NCI-H2171 treated with DMSO at 0.1 percent for 48 hours (cell line): ENCODE results near the gene IRAK2.
A peak's percentile ranks its signal among the peaks of the same experiment; 100 is the strongest.

ENCODE experiments used
- DNase-seq: peaks from one replicate; lab custom pipeline; 2025; lab: John Stamatoyannopoulos, UW

IRAK2 gene

DNA sequence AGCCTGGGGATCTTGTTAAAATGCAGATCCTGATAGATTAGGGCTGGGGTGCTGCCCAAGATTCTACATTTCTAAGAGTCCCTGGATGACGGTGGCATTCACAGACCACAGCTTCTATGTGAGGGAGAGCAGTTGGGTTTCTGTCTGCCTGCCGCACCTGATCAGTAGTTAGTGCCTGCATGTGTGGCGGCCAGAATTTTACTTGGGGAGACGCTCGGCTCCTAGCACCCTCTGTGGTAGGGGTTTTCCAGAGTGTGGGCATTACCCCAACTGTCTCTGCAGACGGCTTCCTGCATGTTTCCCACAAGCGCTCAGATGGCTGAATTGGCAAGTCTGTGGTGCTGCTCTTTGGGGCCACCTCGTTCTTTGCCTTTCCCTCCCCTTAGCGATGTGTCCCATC is 119.8 kb downstream of the IRAK2 start:
- no peak for DNase-seq

DNA sequence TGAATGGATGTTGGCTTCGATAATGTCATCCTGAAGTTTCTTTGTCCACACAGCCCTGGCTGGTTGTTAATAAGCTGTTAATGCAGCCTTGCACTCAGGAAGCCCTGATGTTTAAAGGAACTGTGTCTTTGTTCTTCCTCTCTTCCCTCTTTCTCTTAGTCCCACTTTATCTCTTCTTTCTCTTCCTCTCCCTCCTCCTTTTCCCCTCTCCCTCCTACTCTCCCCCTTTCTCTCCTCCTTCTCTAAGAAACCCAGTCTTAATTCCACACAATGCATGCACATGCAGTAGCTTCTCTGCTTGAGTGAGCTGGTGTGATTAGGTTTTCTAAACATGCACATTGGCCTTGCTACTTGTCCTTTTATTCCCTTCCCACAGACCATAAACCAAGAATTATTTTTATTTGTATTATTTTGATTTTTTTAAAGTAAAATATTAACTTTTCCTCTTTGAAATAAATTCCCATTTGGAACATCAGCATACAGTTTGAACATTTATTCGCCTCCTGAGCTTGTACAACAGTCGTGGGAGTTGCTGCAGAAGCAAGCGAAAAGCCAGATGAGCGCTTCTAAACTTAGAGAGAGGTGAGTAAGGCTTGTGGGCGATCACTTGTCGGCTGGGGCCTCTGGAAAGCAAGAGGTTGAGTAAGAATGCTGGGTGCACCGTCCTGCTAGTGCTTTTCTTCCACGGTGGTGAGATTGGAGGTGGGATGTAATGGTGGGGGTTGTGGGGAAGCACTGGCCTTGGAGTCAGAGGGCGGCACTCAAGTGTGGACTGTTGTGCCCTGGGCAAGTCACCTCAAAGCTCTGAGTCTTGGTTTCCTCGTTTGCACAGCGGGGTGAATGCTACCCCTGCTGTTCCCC is 120.8 kb downstream of the IRAK2 start:
- no peak for DNase-seq

DNA sequence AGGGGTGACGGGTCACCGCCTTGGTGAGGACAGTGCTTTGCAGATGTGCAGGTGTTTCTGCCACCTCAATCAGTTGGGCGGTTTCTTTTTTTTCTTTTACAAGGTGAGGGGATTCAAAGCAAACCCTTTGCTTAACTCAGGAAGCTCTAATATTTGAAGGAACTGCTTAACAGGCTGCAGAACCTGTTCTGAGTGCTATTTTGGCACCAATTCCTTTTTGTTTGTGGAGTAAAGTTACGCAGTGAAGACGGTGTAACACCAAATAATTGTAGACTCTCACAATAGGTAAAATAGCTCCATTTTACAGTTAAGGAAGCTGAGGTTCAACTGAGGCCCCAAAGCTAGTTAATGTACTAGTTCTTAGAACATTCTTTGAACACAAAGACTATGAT is 121.4 kb downstream of the IRAK2 start:
- no peak for DNase-seq

DNA sequence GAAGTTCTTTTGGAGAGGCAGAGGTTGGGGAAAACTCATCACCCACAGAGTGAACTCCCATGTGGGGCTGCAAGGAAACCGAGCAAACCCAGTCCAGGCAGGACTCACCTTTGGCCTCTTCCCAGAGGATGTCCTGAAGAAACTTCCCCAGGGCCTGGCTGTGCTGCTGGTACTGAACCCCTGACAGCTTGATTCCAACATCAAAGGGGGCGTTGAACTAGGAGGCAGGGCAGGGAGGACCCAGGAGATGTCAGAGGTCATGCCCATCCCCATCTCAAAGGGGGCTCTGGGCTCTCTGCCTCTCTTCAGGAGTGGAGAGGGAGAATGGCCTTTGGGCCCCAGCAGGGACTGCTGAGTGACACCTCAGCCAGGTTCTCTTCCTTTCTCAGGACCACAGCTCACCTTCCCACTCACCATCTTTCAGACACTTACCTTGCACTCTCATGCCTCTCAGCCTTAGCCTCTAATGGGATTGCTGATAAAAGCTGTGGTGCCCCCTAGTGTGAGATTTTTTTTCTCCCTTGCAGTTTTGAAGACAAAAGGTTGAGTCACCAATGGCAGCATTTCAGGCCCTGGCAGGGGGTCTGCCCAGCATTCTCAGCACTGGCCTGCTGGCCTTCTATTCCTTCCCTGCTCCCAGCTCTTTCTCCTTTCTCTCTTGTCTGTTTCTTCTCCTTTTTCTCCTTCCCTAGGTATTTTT is 122.0 kb downstream of the IRAK2 start:
- DNase-seq, result no peak

DNA sequence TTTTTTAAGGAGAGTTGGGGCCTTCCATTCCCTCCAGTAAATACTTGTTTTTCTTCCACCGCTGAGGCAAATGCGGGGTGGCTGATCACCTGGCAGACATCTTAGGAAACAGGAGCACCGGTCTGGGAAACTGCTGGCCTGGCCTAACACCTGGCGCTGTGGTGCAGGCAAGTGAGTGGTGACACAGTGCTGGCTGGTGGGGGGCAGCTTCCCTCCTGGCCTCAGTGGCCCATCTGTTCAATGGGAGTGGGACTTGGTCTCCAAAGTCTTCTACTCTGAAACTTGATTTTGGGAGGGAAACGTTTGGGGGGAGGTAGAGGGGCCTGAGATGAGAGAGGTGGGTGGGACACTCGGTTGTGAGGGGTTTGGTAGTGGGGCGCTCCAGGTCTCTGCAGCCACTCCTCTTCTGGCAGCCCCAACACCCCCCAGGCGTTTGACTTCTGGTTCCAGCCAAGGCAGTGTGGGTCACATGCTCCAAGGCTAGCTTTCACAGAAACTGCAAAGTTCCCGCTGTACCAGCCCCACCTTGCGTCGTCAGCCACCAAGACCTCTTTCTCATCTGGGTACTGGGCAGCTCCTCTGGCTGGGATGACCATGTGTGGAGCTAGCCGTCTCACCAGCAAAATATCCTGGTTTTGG is 123.3 kb downstream of the IRAK2 start:
- no peak for DNase-seq

DNA sequence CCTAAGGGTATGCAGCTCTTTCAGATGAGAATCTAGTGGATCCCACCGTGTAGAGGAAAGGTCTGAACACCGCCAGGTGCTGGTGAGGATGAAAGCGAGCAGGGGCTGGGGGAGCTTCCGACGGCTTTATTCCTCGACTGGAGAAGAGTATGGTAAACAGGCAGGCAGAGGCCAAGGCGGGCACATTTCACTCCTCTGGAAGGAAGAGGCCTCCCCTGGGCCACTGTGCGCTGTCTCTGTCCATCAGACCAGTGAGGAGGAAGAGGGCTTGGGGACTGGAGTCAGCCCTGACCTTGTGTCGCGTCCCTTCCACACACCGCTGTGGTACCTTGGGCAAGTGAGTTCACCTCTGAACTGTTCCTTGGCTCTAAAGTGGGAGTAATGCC is 123.8 kb downstream of the IRAK2 start:
- no peak for DNase-seq

DNA sequence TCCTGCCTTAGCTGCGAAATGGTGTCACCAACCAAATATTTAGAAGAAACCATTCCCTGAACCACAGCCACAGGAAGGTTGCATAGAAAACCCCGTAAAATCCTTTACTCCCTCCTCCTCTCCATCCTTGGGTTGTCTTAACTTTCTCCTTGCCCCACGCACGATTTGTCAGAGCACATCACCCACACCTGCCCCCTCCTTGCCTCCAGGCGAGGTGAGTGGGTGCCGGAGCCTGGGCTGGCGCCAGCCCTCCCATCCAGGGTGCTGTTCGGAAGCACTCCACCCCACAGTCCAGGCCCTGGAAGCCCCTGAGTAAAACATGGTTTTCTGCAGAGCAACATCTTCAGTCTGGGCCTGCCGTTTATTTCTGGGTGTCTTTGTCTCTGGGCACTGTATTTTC is 124.4 kb downstream of the IRAK2 start:
- DNase-seq, result no peak

DNA sequence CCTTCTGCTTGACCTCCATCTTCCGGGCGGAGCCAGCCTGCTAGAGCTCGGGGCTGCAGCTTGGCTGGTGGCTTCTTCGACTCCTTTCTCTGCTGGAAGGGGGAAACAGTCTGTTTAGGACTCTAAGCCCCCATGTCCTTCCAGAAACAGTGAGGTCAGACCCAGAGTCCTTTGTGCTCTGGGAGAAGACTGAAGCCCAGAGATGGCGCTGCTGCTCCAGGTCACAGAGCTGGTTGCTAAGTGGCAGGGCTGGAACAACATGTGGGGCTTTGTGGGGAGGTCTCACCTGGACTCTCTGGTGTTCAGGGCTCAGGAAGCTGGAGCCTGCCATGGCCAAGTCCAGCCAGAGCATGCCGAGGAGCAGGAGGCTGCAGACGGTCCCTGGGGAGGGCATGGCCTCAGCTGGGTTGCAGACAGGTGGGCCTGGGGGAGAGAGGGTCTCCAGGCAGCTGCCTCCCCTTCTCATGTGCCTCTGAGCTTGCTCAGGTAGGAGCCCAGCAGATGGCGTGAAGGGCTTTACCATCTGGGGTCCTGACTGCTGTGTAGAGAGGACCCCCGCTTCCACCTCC is 125.2 kb downstream of the IRAK2 start:
- peak; percentile 80 for DNase-seq

DNA sequence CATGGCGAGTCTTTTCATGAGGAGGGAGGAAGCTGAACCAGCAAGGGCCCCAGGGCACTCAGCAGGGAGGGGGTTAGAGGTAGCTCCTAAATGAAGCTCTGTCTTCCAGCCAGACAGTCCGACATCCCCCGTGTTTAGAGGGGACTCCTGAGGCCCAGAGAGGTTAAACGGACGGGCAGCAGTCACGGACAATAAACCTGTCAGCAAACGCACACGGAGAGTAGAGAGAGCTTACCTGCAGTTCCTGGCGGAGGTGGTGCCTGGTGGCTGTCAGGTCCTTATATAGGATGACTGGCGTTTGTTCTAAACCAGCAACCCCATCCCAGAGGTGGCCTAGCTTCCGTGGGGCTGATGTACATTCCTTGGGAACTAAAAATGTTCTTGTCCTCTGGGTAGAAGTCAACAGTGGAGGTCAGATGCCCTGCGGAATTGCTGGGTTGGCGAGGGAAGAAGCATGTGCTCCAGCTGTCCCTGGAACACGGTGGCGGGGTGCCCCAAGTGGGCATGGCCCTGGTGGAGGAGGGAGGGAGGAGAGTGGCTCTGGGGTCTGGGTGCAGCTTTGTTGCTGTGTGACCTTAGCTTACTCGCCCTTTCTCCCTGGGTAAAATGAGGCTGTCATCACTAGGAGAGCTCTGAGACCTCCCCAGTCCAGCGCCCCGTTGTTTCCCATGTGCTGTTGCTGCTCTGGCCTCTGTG is 125.9 kb downstream of the IRAK2 start:
- DNase-seq, result peak; percentile 48

DNA sequence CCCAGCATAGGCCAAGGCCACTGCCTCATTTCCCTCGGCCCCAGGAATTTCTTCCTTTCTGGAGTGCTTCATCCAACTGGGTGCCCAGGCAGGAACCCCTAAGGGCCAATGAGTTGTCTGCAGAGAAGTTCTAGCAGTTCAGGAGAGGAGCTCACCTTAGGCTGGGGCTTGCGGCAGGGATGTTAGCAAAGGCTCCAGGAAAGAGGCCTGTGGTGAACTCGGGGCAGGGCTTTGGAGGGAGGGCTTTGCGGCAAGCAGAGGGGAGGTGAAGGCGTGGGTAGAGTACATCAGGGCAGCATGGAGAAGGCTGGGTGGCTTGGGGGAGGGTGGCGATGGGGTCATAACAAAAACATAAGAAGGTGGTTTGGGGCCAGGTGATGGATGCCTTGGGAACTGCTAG is 126.9 kb downstream of the IRAK2 start:
- DNase-seq, result no peak

DNA sequence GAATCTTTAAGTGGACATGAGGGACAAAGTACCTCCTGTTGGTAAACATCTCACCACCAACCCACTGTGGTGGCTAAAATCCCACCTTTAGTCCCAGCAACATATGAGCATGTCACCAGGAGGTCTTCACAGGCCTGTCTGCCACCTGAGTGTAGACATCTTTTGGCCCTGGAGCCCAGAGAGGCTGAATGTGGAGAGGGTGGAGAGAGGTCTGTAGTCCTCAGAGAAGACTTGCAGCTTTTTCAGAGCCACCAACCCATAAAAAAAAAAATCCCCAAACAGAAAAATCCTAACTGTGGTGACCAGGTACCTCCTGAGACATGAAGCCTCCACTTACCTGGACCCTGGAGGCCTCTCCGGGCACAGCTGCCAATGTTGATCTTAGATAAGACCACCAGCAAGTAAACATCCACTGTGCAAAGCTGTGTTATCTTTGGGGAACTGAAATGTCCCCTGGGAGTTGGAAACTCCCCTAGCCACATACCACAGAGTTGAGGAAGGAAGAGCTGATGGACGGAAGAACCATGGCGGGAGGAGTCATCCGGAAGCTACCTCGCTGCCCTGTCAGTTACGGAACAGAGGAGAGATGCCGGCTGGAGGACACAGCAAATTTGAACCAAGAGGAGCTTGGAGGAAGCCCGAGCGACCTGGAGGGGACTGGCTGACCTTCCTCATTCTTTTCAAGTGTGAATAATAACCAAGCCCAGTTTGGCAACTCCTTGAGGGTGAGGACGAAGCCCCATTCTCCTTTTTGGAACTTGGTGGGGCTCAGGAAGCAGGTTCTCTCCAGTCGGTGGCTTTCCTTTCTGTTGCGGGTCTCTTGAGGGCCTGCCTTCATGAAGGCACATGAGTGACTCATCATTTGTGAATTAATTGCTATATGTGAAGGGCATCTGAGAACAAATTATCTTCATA is 128.0 kb downstream of the IRAK2 start, which contains the start of gene GHRL:
Gene GHRL, minus strand, starts transcription at position 443 of the 915 bp plus-strand sequence. CDS start 2,767 bp downstream, outside the sequence.
- DNase-seq, result no peak
